MCF 10A (cell line): ENCODE measurements around the gene TIMP3. TPM values are rescaled to one million over a fixed set of nuclear protein-coding genes. Genes with fewer than 3 reads are reported as not detected.
A peak's percentile ranks its signal among the peaks of the same experiment; 100 is the strongest.

ENCODE experiments used
- BruUV-seq: library from RNA; stranded (reverse); fragments of 400-500 nt; replicated peaks from 2 replicates; lab custom pipeline; 2021; lab: Mats Ljungman, UMichigan
- CTCF ChIA-PET: fragments of 300-600 bp; sonication (Branson Sonifier 250); formaldehyde crosslinking; extraction: SDS; loops from one replicate; lab custom pipeline; 2021; ENCODE audit warnings: antibody characterized with exemption, inconsistent platforms; lab: Yijun Ruan, JAX
- POLR2A ChIA-PET: fragments of 300-600, 350-650 bp; sonication (Branson Sonifier 250); formaldehyde crosslinking; extraction: SDS; loops from one replicate; lab custom pipeline; 2020; ENCODE audit warnings: antibody characterized with exemption, inconsistent platforms; lab: Yijun Ruan, JAX
- DNase-seq: peaks from one replicate; pipeline ENCODE4 v3.0.0-alpha.2; 2018; ENCODE audit not compliant: unreplicated experiment
- H3K27ac Mint-ChIP-seq: one replicate; pipeline ENCODE4 v1.8.0; 2022; ENCODE audit warnings: mild to moderate bottlenecking, low read depth, mixed read lengths; ENCODE audit not compliant: unreplicated experiment
- H3K27me3 Mint-ChIP-seq: one replicate; pipeline ENCODE4 v1.8.0; 2022; ENCODE audit warnings: mixed read lengths; ENCODE audit not compliant: insufficient read depth, unreplicated experiment
- H3K36me3 Mint-ChIP-seq: one replicate; pipeline ENCODE4 v1.8.0; 2022; ENCODE audit warnings: mild to moderate bottlenecking, moderate library complexity, mixed read lengths; ENCODE audit not compliant: insufficient read depth, unreplicated experiment
- H3K4me1 Mint-ChIP-seq: one replicate; pipeline ENCODE4 v1.8.0; 2022; ENCODE audit warnings: mixed read lengths; ENCODE audit not compliant: insufficient read depth, unreplicated experiment
- H3K4me3 Mint-ChIP-seq: one replicate; pipeline ENCODE4 v1.8.0; 2022; ENCODE audit warnings: mild to moderate bottlenecking, moderate library complexity, mixed read lengths; ENCODE audit not compliant: unreplicated experiment
- H3K9me3 Mint-ChIP-seq: one replicate; pipeline ENCODE4 v1.8.0; 2022; ENCODE audit warnings: mixed read lengths; ENCODE audit not compliant: unreplicated experiment
- intact Hi-C: fragments of 100-400 bp; cut with micrococcal nuclease; formaldehyde crosslinking; loops from 2 replicates; pipeline ENCODE4 v1.14.1; 2022
- total RNA-seq: library from RNA; stranded (reverse); gene quantifications from 2 replicates; pipeline ENCODE4 v1.2.3, GENCODE V29; 2022
- TF ChIP-seq, protein P1 (sequence below): fragments of 200-600 bp; IDR thresholded peaks from one replicate; pipeline ENCODE4 v1.8.0; 2022; ENCODE audit warnings: antibody characterized with exemption, mild to moderate bottlenecking; ENCODE audit not compliant: unreplicated experiment

TIMP3 gene
- total RNA-seq, 1 experiment from 2014 or later: 50.6 TPM

- Mint-ChIP-seq H3K27ac (no peak overlapping the region), H3K27me3 (no peaks in the 10 kb centered on the region), H3K36me3 (no peaks in the 10 kb centered on the region), H3K9me3 (no peaks in the 10 kb centered on the region), H3K4me1 (no peaks in the 10 kb centered on the region), H3K4me3 (no peak overlapping the region)
- DNase-seq: no peak
- intact Hi-C loops: no loop called here
- POLR2A ChIA-PET: no interaction called here
- CTCF ChIA-PET: no interaction called here
- TF ChIP-seq, protein P1, sequence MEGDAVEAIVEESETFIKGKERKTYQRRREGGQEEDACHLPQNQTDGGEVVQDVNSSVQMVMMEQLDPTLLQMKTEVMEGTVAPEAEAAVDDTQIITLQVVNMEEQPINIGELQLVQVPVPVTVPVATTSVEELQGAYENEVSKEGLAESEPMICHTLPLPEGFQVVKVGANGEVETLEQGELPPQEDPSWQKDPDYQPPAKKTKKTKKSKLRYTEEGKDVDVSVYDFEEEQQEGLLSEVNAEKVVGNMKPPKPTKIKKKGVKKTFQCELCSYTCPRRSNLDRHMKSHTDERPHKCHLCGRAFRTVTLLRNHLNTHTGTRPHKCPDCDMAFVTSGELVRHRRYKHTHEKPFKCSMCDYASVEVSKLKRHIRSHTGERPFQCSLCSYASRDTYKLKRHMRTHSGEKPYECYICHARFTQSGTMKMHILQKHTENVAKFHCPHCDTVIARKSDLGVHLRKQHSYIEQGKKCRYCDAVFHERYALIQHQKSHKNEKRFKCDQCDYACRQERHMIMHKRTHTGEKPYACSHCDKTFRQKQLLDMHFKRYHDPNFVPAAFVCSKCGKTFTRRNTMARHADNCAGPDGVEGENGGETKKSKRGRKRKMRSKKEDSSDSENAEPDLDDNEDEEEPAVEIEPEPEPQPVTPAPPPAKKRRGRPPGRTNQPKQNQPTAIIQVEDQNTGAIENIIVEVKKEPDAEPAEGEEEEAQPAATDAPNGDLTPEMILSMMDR: no peak
- no TSS peak for BruUV-seq
Observed at GRCh38 chr22:32887324-32887980, 85.9 kb downstream of the TIMP3 start.

DNA sequence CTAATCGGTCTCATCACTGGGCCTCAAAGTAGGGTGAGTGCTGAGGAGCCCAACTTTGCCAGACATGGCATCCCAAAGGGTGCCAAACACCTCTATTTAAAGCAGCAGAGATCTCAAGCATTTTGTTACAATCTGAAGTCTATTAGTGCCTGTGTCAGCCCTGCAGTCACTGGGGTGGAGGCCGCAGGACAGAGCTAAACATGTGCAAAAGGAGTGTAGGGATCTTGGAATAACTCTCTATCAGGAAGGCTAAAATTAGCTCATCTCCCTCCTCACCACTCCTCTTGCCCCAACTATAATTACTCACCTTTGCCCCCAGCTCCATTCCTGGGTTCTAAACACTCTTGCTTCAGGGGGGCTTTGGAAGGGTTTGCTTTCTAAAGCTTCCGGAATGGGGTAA lies 87.5 kb downstream of the TIMP3 start:
- Mint-ChIP-seq H3K27ac (no peak overlapping the region), H3K9me3 (no peaks in the 10 kb centered on the region), H3K4me1 (no peaks in the 10 kb centered on the region), H3K36me3 (peaks cover 4% of the 10 kb centered on the region), H3K4me3 (no peak overlapping the region), H3K27me3 (no peaks in the 10 kb centered on the region)
- BruUV-seq: no TSS peak
- no peak for DNase-seq
- TF ChIP-seq, protein P1: no peak
- CTCF ChIA-PET: interaction anchor here (0.5 kb wide), 1 partner anchor 66 kb away, joined by 3 read pairs; no protein-coding TSS in a partner anchor
- intact Hi-C loops: no loop called here
- POLR2A ChIA-PET: no interaction called here

DNA sequence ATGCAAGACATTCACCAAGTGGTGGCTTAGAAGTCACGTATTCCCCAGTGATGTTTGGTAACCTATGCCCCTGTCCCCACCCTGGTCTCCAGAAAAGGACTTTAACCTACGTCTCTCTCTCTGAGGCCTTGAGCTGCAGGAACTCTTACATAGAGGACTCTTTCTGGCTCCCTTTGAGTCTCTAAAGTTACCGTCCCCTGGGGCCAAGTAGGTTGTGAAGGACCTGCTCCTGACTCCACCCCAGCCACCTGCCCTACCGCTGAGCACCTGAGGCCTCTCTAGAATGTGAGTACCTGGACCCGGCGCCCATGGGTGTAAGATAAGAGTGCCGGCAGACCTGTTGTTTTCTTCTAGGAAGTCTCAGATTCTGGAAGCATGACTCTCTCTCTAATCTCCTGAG lies 95.4 kb downstream of the TIMP3 start:
- Mint-ChIP-seq H3K4me3 (no peak overlapping the region), H3K27me3 (no peaks in the 10 kb centered on the region)
- POLR2A ChIA-PET: interaction anchor here (0.6 to 1.3 kb wide), 2 partner anchors 37 to 105 kb away, joined by 3 to 4 read pairs; no protein-coding TSS in a partner anchor

DNA sequence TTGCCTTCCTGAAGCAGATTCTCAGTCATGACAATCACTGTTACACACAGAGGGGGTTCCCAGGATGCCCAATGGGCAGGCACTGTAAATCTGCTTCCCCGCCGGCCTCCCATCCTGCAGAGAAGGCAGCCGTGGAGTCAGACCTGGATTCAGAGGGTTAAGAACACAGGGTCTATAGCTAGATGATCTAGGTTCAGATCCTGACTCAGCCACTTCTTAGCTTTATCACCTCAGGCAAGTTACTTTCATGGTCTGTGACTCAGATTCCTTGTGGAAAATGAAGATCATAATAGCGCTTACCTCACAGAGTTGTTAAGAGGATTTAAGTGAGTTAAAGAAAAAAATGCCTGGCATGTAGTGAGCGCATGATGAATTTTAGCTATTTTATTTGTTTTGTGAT lies 95.9 kb downstream of the TIMP3 start:
- no peaks in the 10 kb centered on the region for H3K9me3 Mint-ChIP-seq
- peak; percentile 43 for DNase-seq
- intact Hi-C loops: no loop called here
- H3K36me3 Mint-ChIP-seq: peaks cover 4% of the 10 kb centered on the region
- BruUV-seq: no TSS peak
- H3K4me3 Mint-ChIP-seq: no peak overlapping the region
- TF ChIP-seq, protein P1: no peak
- CTCF ChIA-PET: interaction anchor here (0.9 kb wide), 1 partner anchor 50 kb away, joined by 7 read pairs; no protein-coding TSS in a partner anchor
- no peaks in the 10 kb centered on the region for H3K27me3 Mint-ChIP-seq
- POLR2A ChIA-PET: interaction anchor here (0.6 to 1.3 kb wide), 2 partner anchors 37 to 105 kb away, joined by 3 to 4 read pairs; no protein-coding TSS in a partner anchor
- no peak overlapping the region for H3K27ac Mint-ChIP-seq
- no peaks in the 10 kb centered on the region for H3K4me1 Mint-ChIP-seq

More for the DNA sequence above, 95.4 kb downstream of the TIMP3 start:
- no peak overlapping the region for H3K27ac Mint-ChIP-seq
- no TSS peak for BruUV-seq
- no peak for DNase-seq
- H3K36me3 Mint-ChIP-seq: peaks cover 4% of the 10 kb centered on the region
- H3K4me1 Mint-ChIP-seq: no peaks in the 10 kb centered on the region
- H3K9me3 Mint-ChIP-seq: no peaks in the 10 kb centered on the region
- CTCF ChIA-PET: interaction anchor here (0.9 to 1.2 kb wide), 2 partner anchors 49 to 368 kb away, joined by 3 to 7 read pairs; no protein-coding TSS in a partner anchor
- TF ChIP-seq, protein P1: no peak
- intact Hi-C loops: no loop called here
